ENCODE measurements around the gene EXOC3L4. TPM values are rescaled to one million over a fixed set of nuclear protein-coding genes. Genes with fewer than 3 reads are reported as not detected.

EXOC3L4 gene
- polyA plus RNA-seq, 1 of the 3 experiments (the other 2 are of a cell fraction) = 0.46 TPM

- no peak overlapping the region for H3K4me2 ChIP-seq
- H3K4me1 ChIP-seq (ENCODE audit: control insufficient read depth in 1 of 2, insufficient read depth in 2 of 2, low read depth in 1 of 2, low read length in 1 of 2) = peaks cover 31 to 47% of the 10 kb centered on the region in 2 experiments; a peak in 3 of 4 replicates
- TF ChIP-seq PBX3 (IDR thresholded peaks at IDR 0.05) (no peak), MEF2A (IDR thresholded peaks at IDR 0.05; ENCODE audit: borderline replicate concordance, low read depth) (no peak), POLR2AphosphoS5 (IDR thresholded peaks at IDR 0.05; ENCODE audit: low read depth, low read length) (no peak), MXI1 (IDR thresholded peaks at IDR 0.05; ENCODE audit: low read depth, low read length) (no peak), ZBTB33 (IDR thresholded peaks at IDR 0.05; ENCODE audit: borderline replicate concordance, low read depth) (no peak), GATA2 (CRISPR knock-in tag; IDR thresholded peaks at IDR 0.05) (no peak), TAF1 (IDR thresholded peaks at IDR 0.05; ENCODE audit: borderline replicate concordance, low read depth, low read length) (no peak), FOSL2 (IDR thresholded peaks at IDR 0.05; ENCODE audit: borderline replicate concordance, low read depth) (no peak)
- H3K79me2 ChIP-seq (ENCODE audit: insufficient read depth) = no peaks in the 10 kb centered on the region
- H3K9ac ChIP-seq = no peak overlapping the region
- H3K9me2 ChIP-seq = no peaks in the 10 kb centered on the region
- ChIA-PET POLR2A (no interaction called here), CTCF (interaction anchor here (1.2 to 1.4 kb wide), 3 partner anchors 8 to 29 kb away, joined by 3 to 4 read pairs (median 4); no protein-coding TSS in a partner anchor)
- H4K20me1 ChIP-seq (ENCODE audit: insufficient read depth) = no peaks in the 10 kb centered on the region
- no peaks in the 10 kb centered on the region for H3K36me3 ChIP-seq (replicated peaks in 1 of 2; ENCODE audit: control insufficient read depth in 1 of 2, insufficient read depth in 2 of 2, low read length in 1 of 2)
- no peak for DNase-seq
- H3F3A ChIP-seq (replicated peaks; ENCODE audit: insufficient read depth) = peaks cover 3% of the 10 kb centered on the region
- H3K9me3 ChIP-seq = no peaks in the 10 kb centered on the region
- 93% methylated on average over 22 of the region's 25 CpGs for WGBS (ENCODE audit: low lambda C conversion rate)
- H2AFZ ChIP-seq (ENCODE audit: low read depth) = no peak overlapping the region
- no peak overlapping the region for H3K4me3 ChIP-seq (ENCODE audit: low read depth in 2 of 2, low read length in 1 of 2)
- H3K27ac ChIP-seq (ENCODE audit: low read depth in 2 of 2, low read length in 1 of 2) = no peak overlapping the region
- no peaks in the 10 kb centered on the region for H3K27me3 ChIP-seq (ENCODE audit: insufficient read depth)
Measured at GRCh38 chr14:103133210-103134140, 39.0 kb downstream of the EXOC3L4 start.

- Histone ChIP-seq H3K9me2 (no peaks in the 10 kb centered on the region), H3K27me3 (ENCODE audit: insufficient read depth) (no peaks in the 10 kb centered on the region), H3K79me2 (ENCODE audit: insufficient read depth) (no peaks in the 10 kb centered on the region), H3K9me3 (no peaks in the 10 kb centered on the region), H2AFZ (ENCODE audit: low read depth) (no peak overlapping the region), H4K20me1 (ENCODE audit: insufficient read depth) (no peaks in the 10 kb centered on the region), H3K27ac (ENCODE audit: low read depth in 2 of 2, low read length in 1 of 2) (no peak overlapping the region), H3K4me2 (no peak overlapping the region), H3K36me3 (replicated peaks in 1 of 2; ENCODE audit: control insufficient read depth in 1 of 2, insufficient read depth in 2 of 2, low read length in 1 of 2) (no peaks in the 10 kb centered on the region), H3K4me3 (ENCODE audit: low read depth in 2 of 2, low read length in 1 of 2) (no peak overlapping the region), H3K4me1 (ENCODE audit: control insufficient read depth in 1 of 2, insufficient read depth in 2 of 2, low read depth in 1 of 2, low read length in 1 of 2) (peaks cover 22 to 37% of the 10 kb centered on the region in 2 experiments; a peak in 3 of 4 replicates), H3F3A (replicated peaks; ENCODE audit: insufficient read depth) (peaks cover 3% of the 10 kb centered on the region), H3K9ac (no peak overlapping the region)
- POLR2A ChIA-PET = no interaction called here
- CTCF ChIA-PET = interaction anchor here (0.6 to 1.3 kb wide), 3 partner anchors 27 to 30 kb away, joined by 3 to 4 read pairs (median 3); no protein-coding TSS in a partner anchor
- no peak for TF ChIP-seq YY1 (IDR thresholded peaks at IDR 0.05; ENCODE audit: low read depth)
- WGBS (ENCODE audit: low lambda C conversion rate) = 83% methylated on average over 2 of the region's 2 CpGs
- no peak for DNase-seq
Measured at GRCh38 chr14:103134405-103134804, 39.9 kb downstream of the EXOC3L4 start.

All from SK-N-SH (cell line).